ENCODE measurements around the gene FAM209B.

GRCh38 chr20:56537997-56538396 is 5.0 kb downstream of the FAM209B start:
- TF ChIP-seq KDM1A (IDR thresholded peaks at IDR 0.05; ENCODE audit: low read depth) = no peak
- no peak for TF ChIP-seq RFX5 (IDR thresholded peaks at IDR 0.05)
- no peak for TF ChIP-seq EHMT2 (IDR thresholded peaks at IDR 0.05; ENCODE audit: low read depth)
- TF ChIP-seq, protein P1, sequence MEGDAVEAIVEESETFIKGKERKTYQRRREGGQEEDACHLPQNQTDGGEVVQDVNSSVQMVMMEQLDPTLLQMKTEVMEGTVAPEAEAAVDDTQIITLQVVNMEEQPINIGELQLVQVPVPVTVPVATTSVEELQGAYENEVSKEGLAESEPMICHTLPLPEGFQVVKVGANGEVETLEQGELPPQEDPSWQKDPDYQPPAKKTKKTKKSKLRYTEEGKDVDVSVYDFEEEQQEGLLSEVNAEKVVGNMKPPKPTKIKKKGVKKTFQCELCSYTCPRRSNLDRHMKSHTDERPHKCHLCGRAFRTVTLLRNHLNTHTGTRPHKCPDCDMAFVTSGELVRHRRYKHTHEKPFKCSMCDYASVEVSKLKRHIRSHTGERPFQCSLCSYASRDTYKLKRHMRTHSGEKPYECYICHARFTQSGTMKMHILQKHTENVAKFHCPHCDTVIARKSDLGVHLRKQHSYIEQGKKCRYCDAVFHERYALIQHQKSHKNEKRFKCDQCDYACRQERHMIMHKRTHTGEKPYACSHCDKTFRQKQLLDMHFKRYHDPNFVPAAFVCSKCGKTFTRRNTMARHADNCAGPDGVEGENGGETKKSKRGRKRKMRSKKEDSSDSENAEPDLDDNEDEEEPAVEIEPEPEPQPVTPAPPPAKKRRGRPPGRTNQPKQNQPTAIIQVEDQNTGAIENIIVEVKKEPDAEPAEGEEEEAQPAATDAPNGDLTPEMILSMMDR (IDR thresholded peaks at IDR 0.05) = no peak
- no peak for TF ChIP-seq RAD21 (conservative IDR thresholded peaks at IDR 0.05 in 1 of 2, IDR thresholded peaks at IDR 0.05 in 1 of 2)
- TF ChIP-seq ZNF302 (CRISPR knock-in tag; IDR thresholded peaks at IDR 0.05) = no peak
- no peak for TF ChIP-seq POLR2AphosphoS2 (conservative IDR thresholded peaks at IDR 0.05; ENCODE audit: low read length)
- no peak for TF ChIP-seq POLR2A (IDR thresholded peaks at IDR 0.05; ENCODE audit: low read length)
- TF ChIP-seq, protein P2, sequence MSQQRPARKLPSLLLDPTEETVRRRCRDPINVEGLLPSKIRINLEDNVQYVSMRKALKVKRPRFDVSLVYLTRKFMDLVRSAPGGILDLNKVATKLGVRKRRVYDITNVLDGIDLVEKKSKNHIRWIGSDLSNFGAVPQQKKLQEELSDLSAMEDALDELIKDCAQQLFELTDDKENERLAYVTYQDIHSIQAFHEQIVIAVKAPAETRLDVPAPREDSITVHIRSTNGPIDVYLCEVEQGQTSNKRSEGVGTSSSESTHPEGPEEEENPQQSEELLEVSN (IDR thresholded peaks at IDR 0.05; ENCODE audit: borderline replicate concordance, low read depth) = no peak
- no peak for TF ChIP-seq NR3C1 (IDR thresholded peaks at IDR 0.05)
- TF ChIP-seq, protein P3, sequence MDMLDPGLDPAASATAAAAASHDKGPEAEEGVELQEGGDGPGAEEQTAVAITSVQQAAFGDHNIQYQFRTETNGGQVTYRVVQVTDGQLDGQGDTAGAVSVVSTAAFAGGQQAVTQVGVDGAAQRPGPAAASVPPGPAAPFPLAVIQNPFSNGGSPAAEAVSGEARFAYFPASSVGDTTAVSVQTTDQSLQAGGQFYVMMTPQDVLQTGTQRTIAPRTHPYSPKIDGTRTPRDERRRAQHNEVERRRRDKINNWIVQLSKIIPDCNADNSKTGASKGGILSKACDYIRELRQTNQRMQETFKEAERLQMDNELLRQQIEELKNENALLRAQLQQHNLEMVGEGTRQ (IDR thresholded peaks at IDR 0.05) = no peak
- TF ChIP-seq, protein P4, sequence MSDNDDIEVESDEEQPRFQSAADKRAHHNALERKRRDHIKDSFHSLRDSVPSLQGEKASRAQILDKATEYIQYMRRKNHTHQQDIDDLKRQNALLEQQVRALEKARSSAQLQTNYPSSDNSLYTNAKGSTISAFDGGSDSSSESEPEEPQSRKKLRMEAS (IDR thresholded peaks at IDR 0.05) = no peak
- TF ChIP-seq EP300 (IDR thresholded peaks at IDR 0.05) = no peak

All from A549 (cell line).